ENCODE results near the gene IGF1R. TPM values are rescaled to one million over a fixed set of nuclear protein-coding genes. Genes with fewer than 3 reads are reported as not detected.

Gene IGF1R
- total RNA-seq, 6 donors from 2014 or later: 31.0 to 142 (median 63.8) TPM

GRCh38 chr15:98610991-98611390 lies 37.3 kb upstream of the IGF1R start:
- no peaks in the 10 kb centered on the region for H3K27me3 ChIP-seq
- H3K9me3 ChIP-seq: no peaks in the 10 kb centered on the region
- H3K27ac ChIP-seq: no peak overlapping the region
- H3K4me1 ChIP-seq: no peaks in the 10 kb centered on the region
- ATAC-seq (ENCODE audit: low FRiP score in 2 of 2) (no peak), DNase-seq (no peak)
- H3K36me3 ChIP-seq: no peaks in the 10 kb centered on the region
- no peak for TF ChIP-seq POLR2A (IDR thresholded peaks at IDR 0.05)
- no peak for TF ChIP-seq EP300 (IDR thresholded peaks at IDR 0.05)
- TF ChIP-seq CTCF (IDR thresholded peaks at IDR 0.05): no peak
- no peak for TF ChIP-seq POLR2AphosphoS5 (IDR thresholded peaks at IDR 0.05)
- no peak overlapping the region for H3K4me3 ChIP-seq
- 71 to 80% methylated on average over 4 of the region's 4 CpGs for WGBS, 2 donors

- no peaks in the 10 kb centered on the region for H3K27me3 ChIP-seq
- WGBS, 2 donors: 84 to 94% methylated on average over 2 of the region's 2 CpGs
- no peaks in the 10 kb centered on the region for H3K36me3 ChIP-seq
- no peak for TF ChIP-seq POLR2A (IDR thresholded peaks at IDR 0.05)
- TF ChIP-seq POLR2AphosphoS5 (IDR thresholded peaks at IDR 0.05): no peak
- no peak for TF ChIP-seq EP300 (IDR thresholded peaks at IDR 0.05)
- no peak for TF ChIP-seq CTCF (IDR thresholded peaks at IDR 0.05)
- H3K4me1 ChIP-seq: no peaks in the 10 kb centered on the region
- no peak overlapping the region for H3K27ac ChIP-seq
- no peak for ATAC-seq (ENCODE audit: low FRiP score in 2 of 2)
- H3K4me3 ChIP-seq: no peak overlapping the region
- DNase-seq: no peak
- no peaks in the 10 kb centered on the region for H3K9me3 ChIP-seq
These were observed 36.5 kb upstream of the IGF1R start for GRCh38 chr15:98611808-98612207.

- no peak overlapping the region for H3K27ac ChIP-seq
- no peak for DNase-seq
- WGBS, 2 donors: 72 to 78% methylated on average over 6 of the region's 6 CpGs
- no peak for ATAC-seq (ENCODE audit: low FRiP score in 2 of 2)
- no peak overlapping the region for H3K4me3 ChIP-seq
- TF ChIP-seq POLR2AphosphoS5 (IDR thresholded peaks at IDR 0.05) (no peak), POLR2A (IDR thresholded peaks at IDR 0.05) (no peak), EP300 (IDR thresholded peaks at IDR 0.05) (no peak), CTCF (IDR thresholded peaks at IDR 0.05) (no peak)
- H3K27me3 ChIP-seq: no peaks in the 10 kb centered on the region
- H3K9me3 ChIP-seq: no peaks in the 10 kb centered on the region
- no peaks in the 10 kb centered on the region for H3K4me1 ChIP-seq
- H3K36me3 ChIP-seq: no peaks in the 10 kb centered on the region
These were observed 35.7 kb upstream of the IGF1R start for GRCh38 chr15:98612490-98613110.

- DNase-seq: no peak
- no peaks in the 10 kb centered on the region for H3K36me3 ChIP-seq
- no peak for ATAC-seq (ENCODE audit: low FRiP score in 2 of 2)
- 94 to 98% methylated on average over 6 of the region's 6 CpGs for WGBS, 2 donors
- no peaks in the 10 kb centered on the region for H3K4me1 ChIP-seq
- H3K4me3 ChIP-seq: no peak overlapping the region
- H3K27ac ChIP-seq: no peak overlapping the region
- no peaks in the 10 kb centered on the region for H3K27me3 ChIP-seq
- no peak for TF ChIP-seq POLR2AphosphoS5 (IDR thresholded peaks at IDR 0.05)
- no peak for TF ChIP-seq POLR2A (IDR thresholded peaks at IDR 0.05)
- no peak for TF ChIP-seq CTCF (IDR thresholded peaks at IDR 0.05)
- no peak for TF ChIP-seq EP300 (IDR thresholded peaks at IDR 0.05)
- H3K9me3 ChIP-seq: no peaks in the 10 kb centered on the region
These were observed 33.7 kb upstream of the IGF1R start for GRCh38 chr15:98614681-98615080.

GRCh38 chr15:98616397-98616796 lies 31.9 kb upstream of the IGF1R start:
- 85 to 87% methylated on average over 10 of the region's 10 CpGs for WGBS, 2 donors
- Histone ChIP-seq H3K9me3 (no peaks in the 10 kb centered on the region), H3K4me1 (no peaks in the 10 kb centered on the region), H3K27ac (no peak overlapping the region), H3K4me3 (no peak overlapping the region), H3K36me3 (no peaks in the 10 kb centered on the region), H3K27me3 (no peaks in the 10 kb centered on the region)
- DNase-seq (no peak), ATAC-seq (ENCODE audit: low FRiP score in 2 of 2) (no peak)
- TF ChIP-seq POLR2AphosphoS5 (IDR thresholded peaks at IDR 0.05) (no peak), POLR2A (IDR thresholded peaks at IDR 0.05) (no peak), EP300 (IDR thresholded peaks at IDR 0.05) (no peak), CTCF (IDR thresholded peaks at IDR 0.05) (no peak)
